NCI-H2196 treated with DMSO at 0.1 percent for 48 hours (cell line): ENCODE data around the gene GTF3C2.
"Not testable (repeated sequence)": the region's sequence is repeated elsewhere in the genome, so short reads cannot be mapped to it uniquely, and the experiment has no call there.

Source experiments
- DNase-seq: peaks from one replicate; lab custom pipeline; 2025; ENCODE audit not compliant: unreplicated experiment; lab: John Stamatoyannopoulos, UW

The GTF3C2 gene

GRCh38 chr2:27323596-27324285, 32.8 kb downstream of the GTF3C2 start:
- DNase-seq: no peak

GRCh38 chr2:27322766-27323595, 33.6 kb downstream of the GTF3C2 start, which contains the start of gene MPV17:
MPV17 (minus strand) TSS chr2:27323097; CDS start chr2:27322517, 580 bp downstream.
- peak; percentile 93 for DNase-seq

GRCh38 chr2:27322301-27322765, 34.2 kb downstream of the GTF3C2 start:
- no peak for DNase-seq

- peak; percentile 87 for DNase-seq
Measured at GRCh38 chr2:27320958-27321543, 35.5 kb downstream of the GTF3C2 start.

- not testable (repeated sequence) for DNase-seq
Measured at GRCh38 chr2:27319839-27320238, 36.7 kb downstream of the GTF3C2 start.

GRCh38 chr2:27316655-27317412, 39.7 kb downstream of the GTF3C2 start:
- peak; percentile 61 for DNase-seq

- DNase-seq: no peak
Measured at GRCh38 chr2:27315122-27315521, 41.4 kb downstream of the GTF3C2 start.

GRCh38 chr2:27314709-27315108, 41.9 kb downstream of the GTF3C2 start:
- no peak for DNase-seq

- no peak for DNase-seq
Measured at GRCh38 chr2:27313882-27314645, 42.5 kb downstream of the GTF3C2 start.

GRCh38 chr2:27312152-27312551, 44.4 kb downstream of the GTF3C2 start:
- no peak for DNase-seq

- DNase-seq: no peak
Measured at GRCh38 chr2:27309651-27310050, 46.9 kb downstream of the GTF3C2 start.

- DNase-seq: no peak
Measured at GRCh38 chr2:27308359-27308881, 48.1 kb downstream of the GTF3C2 start, which contains the start of gene UCN. UCN (minus strand) TSS chr2:27308445; CDS start chr2:27307895, 550 bp downstream.

- no peak for DNase-seq
Measured at GRCh38 chr2:27307545-27308358, 48.8 kb downstream of the GTF3C2 start.

GRCh38 chr2:27307287-27307544, 49.3 kb downstream of the GTF3C2 start:
- DNase-seq: no peak

GRCh38 chr2:27306573-27307286, 49.8 kb downstream of the GTF3C2 start:
- DNase-seq: no peak

- no peak for DNase-seq
Measured at GRCh38 chr2:27306136-27306535, 50.4 kb downstream of the GTF3C2 start.

GRCh38 chr2:27305516-27305915, 51.0 kb downstream of the GTF3C2 start:
- DNase-seq: no peak

GRCh38 chr2:27304488-27305240, 51.9 kb downstream of the GTF3C2 start:
- DNase-seq: no peak
